ENCODE results near the gene PEX5L. TPM values are rescaled to one million over a fixed set of nuclear protein-coding genes. Genes with fewer than 3 reads are reported as not detected.
"Not testable (repeated sequence)": the region's sequence is repeated elsewhere in the genome, so short reads cannot be mapped to it uniquely, and the experiment has no call there.

Gene PEX5L
- total RNA-seq, 4 donors from 2014 or later: 7.9 TPM; not detected in 3

- no peaks in the 10 kb centered on the region for H3K9me3 ChIP-seq
- no peaks in the 10 kb centered on the region for H3K4me1 ChIP-seq
- no peaks in the 10 kb centered on the region for H3K36me3 ChIP-seq
- H3K27me3 ChIP-seq: no peaks in the 10 kb centered on the region
- H3K27ac ChIP-seq: no peak overlapping the region
- 58 to 88% methylated on average over 1 of the region's 1 CpG for WGBS, 2 donors (ENCODE audit: low coverage in 1 of 2)
- ATAC-seq: no peak
- TF ChIP-seq POLR2A (IDR thresholded peaks at IDR 0.05): no peak
- TF ChIP-seq, protein P1, sequence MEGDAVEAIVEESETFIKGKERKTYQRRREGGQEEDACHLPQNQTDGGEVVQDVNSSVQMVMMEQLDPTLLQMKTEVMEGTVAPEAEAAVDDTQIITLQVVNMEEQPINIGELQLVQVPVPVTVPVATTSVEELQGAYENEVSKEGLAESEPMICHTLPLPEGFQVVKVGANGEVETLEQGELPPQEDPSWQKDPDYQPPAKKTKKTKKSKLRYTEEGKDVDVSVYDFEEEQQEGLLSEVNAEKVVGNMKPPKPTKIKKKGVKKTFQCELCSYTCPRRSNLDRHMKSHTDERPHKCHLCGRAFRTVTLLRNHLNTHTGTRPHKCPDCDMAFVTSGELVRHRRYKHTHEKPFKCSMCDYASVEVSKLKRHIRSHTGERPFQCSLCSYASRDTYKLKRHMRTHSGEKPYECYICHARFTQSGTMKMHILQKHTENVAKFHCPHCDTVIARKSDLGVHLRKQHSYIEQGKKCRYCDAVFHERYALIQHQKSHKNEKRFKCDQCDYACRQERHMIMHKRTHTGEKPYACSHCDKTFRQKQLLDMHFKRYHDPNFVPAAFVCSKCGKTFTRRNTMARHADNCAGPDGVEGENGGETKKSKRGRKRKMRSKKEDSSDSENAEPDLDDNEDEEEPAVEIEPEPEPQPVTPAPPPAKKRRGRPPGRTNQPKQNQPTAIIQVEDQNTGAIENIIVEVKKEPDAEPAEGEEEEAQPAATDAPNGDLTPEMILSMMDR (IDR thresholded peaks at IDR 0.05): no peak
- TF ChIP-seq EP300 (IDR thresholded peaks at IDR 0.05): no peak
- TF ChIP-seq POLR2AphosphoS5 (IDR thresholded peaks at IDR 0.05): no peak
- no peak overlapping the region for H3K4me3 ChIP-seq
These were observed 26.0 kb upstream of the PEX5L start for GRCh38 chr3:180062771-180063170.

DNA sequence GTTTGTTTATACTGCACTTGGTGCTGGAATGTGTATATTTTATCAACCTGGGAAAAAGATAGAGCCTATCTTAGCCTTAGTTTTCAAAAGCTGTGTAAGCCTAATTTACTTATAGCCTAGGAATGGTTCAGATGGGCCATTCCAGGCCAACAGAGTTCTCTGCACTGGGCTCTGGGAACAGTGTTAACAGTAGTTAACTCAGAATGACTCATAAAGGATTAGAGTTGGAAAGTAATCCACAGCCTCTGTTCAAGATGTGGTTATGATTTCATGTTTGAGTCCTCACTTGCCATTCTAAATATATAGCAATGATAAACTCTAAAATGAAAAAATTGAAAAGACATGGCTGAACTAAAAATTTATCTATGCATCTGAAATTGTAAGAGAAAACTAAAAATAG lies 22.6 kb upstream of the PEX5L start:
- Histone ChIP-seq H3K27ac (no peak overlapping the region), H3K36me3 (no peaks in the 10 kb centered on the region), H3K27me3 (no peaks in the 10 kb centered on the region), H3K4me3 (no peak overlapping the region), H3K4me1 (no peaks in the 10 kb centered on the region), H3K9me3 (no peaks in the 10 kb centered on the region)
- TF ChIP-seq EP300 (IDR thresholded peaks at IDR 0.05) (no peak), POLR2A (IDR thresholded peaks at IDR 0.05) (no peak), POLR2AphosphoS5 (IDR thresholded peaks at IDR 0.05) (no peak)
- TF ChIP-seq, protein P1 (IDR thresholded peaks at IDR 0.05): no peak
- ATAC-seq: no peak

GRCh38 chr3:180058238-180058637 lies 21.5 kb upstream of the PEX5L start:
- Histone ChIP-seq H3K4me3 (no peak overlapping the region), H3K4me1 (no peaks in the 10 kb centered on the region), H3K36me3 (no peaks in the 10 kb centered on the region), H3K9me3 (no peaks in the 10 kb centered on the region), H3K27me3 (no peaks in the 10 kb centered on the region), H3K27ac (no peak overlapping the region)
- ATAC-seq: no peak
- TF ChIP-seq, protein P1 (IDR thresholded peaks at IDR 0.05): no peak
- TF ChIP-seq POLR2A (IDR thresholded peaks at IDR 0.05) (no peak), POLR2AphosphoS5 (IDR thresholded peaks at IDR 0.05) (no peak), EP300 (IDR thresholded peaks at IDR 0.05) (no peak)

DNA sequence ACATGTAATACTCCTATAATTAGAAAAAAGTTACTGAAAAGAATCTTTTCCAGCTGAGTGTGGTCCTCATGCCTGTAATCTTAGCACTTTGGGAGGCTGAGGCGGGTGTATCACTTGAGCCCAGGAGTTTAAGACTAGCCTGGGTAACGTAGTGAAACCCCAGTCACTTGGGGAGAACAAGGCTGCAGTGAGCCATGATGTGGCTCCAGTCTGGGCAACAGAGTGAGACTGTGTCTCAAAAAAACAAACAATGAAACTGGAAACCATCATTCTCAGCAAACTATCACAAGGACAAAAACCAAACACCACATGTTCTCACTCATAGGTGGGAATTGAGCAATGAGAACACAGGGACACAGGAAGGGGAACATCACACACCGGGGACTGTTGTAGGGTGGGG lies 18.9 kb upstream of the PEX5L start:
- H3K9me3 ChIP-seq, H3K27ac ChIP-seq, H3K27me3 ChIP-seq, H3K4me1 ChIP-seq, ATAC-seq, H3K4me3 ChIP-seq, H3K36me3 ChIP-seq: not testable (repeated sequence)
- 62 to 75% methylated on average over 1 to 3 of the region's 3 CpGs for WGBS, 2 donors (ENCODE audit: low coverage in 1 of 2)

DNA sequence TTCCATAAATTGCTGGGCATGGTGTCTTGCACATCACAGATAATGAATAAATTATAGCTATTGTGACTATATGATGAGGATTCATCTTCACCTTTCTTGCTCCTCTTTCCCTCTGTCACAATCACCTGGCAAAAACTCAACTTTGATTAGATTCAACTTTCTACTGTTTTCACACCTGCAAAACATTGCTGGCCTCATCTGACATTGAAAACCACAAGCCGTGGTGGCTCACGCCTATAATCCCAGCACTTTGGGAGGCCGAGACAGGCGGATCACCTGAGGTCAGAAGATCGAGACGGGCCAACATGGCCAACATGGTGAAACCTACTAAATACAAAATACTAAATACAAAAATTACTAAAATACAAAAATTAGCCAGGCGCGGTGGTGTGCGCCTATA lies 12.7 kb upstream of the PEX5L start:
- Histone ChIP-seq H3K36me3 (no peaks in the 10 kb centered on the region), H3K4me3 (no peak overlapping the region), H3K27ac (no peak overlapping the region), H3K27me3 (no peaks in the 10 kb centered on the region), H3K9me3 (no peaks in the 10 kb centered on the region), H3K4me1 (no peaks in the 10 kb centered on the region)
- 82 to 88% methylated on average over 9 of the region's 9 CpGs for WGBS, 2 donors (ENCODE audit: low coverage in 1 of 2)
- no peak for ATAC-seq
- TF ChIP-seq POLR2AphosphoS5 (IDR thresholded peaks at IDR 0.05) (no peak), EP300 (IDR thresholded peaks at IDR 0.05) (no peak), POLR2A (IDR thresholded peaks at IDR 0.05) (no peak)
- TF ChIP-seq, protein P1 (IDR thresholded peaks at IDR 0.05): no peak

GRCh38 chr3:180048840-180049239 lies 12.1 kb upstream of the PEX5L start:
- TF ChIP-seq POLR2A (IDR thresholded peaks at IDR 0.05) (no peak), POLR2AphosphoS5 (IDR thresholded peaks at IDR 0.05) (no peak), EP300 (IDR thresholded peaks at IDR 0.05) (no peak)
- TF ChIP-seq, protein P1 (IDR thresholded peaks at IDR 0.05): no peak
- ATAC-seq: no peak
- 9 to 67% methylated on average over 1 of the region's 1 CpG for WGBS, 2 donors (ENCODE audit: low coverage in 1 of 2)
- H3K9me3 ChIP-seq: no peaks in the 10 kb centered on the region
- no peaks in the 10 kb centered on the region for H3K36me3 ChIP-seq
- no peaks in the 10 kb centered on the region for H3K27me3 ChIP-seq
- H3K4me1 ChIP-seq: no peaks in the 10 kb centered on the region
- H3K4me3 ChIP-seq: no peak overlapping the region
- no peak overlapping the region for H3K27ac ChIP-seq

Measured in gastroesophageal sphincter (tissue), 4 donors.